Small intestine (tissue), 7 donors: Measurements from ENCODE around the gene SIRT2. TPM values are rescaled to one million over a fixed set of nuclear protein-coding genes. Genes with fewer than 3 reads are reported as not detected.
A peak's percentile ranks its signal among the peaks of the same experiment; 100 is the strongest.

Source experiments
- DNase-seq, 2 donors: peaks; one replicate each; pipeline versions ENCODE4 v3.0.0 to v3.0.0-alpha.2; 2013
- FAIRE-seq: peaks from 2 replicates; lab custom pipeline; 2012; peaks lifted over from hg19 to GRCh38; lab: Jason Lieb, UNC
- H3K27ac ChIP-seq, 3 donors: one replicate each; pipeline ENCODE4 v1.5.1; 2013; ENCODE audit warnings: low read length in 2 of 3, mild to moderate bottlenecking in 2 of 3, control low read depth in 1 of 3, inconsistent platforms in 1 of 3, low read depth in 1 of 3, moderate library complexity in 1 of 3
- H3K27me3 ChIP-seq, 3 donors: one replicate each; pipeline ENCODE4 v1.6.1; 2013; ENCODE audit warnings: low read length in 3 of 3, inconsistent platforms in 1 of 3; ENCODE audit not compliant: control insufficient read depth in 3 of 3, insufficient read depth in 3 of 3
- H3K36me3 ChIP-seq, 3 donors: one replicate each; pipeline ENCODE4 v1.6.1; 2013; ENCODE audit warnings: low read length in 3 of 3, inconsistent platforms in 1 of 3, low read depth in 1 of 3, mild to moderate bottlenecking in 1 of 3, moderate library complexity in 1 of 3; ENCODE audit not compliant: control insufficient read depth in 3 of 3, insufficient read depth in 2 of 3
- H3K4me1 ChIP-seq, 3 donors: one replicate each; pipeline ENCODE4 v1.6.1; 2013; ENCODE audit warnings: low read length in 2 of 3, inconsistent platforms in 1 of 3, low read depth in 1 of 3, mild to moderate bottlenecking in 1 of 3, moderate library complexity in 1 of 3; ENCODE audit not compliant: control insufficient read depth in 3 of 3, insufficient read depth in 2 of 3
- H3K4me3 ChIP-seq, 3 donors: one replicate each; pipeline ENCODE4 v1.5.1; 2013; ENCODE audit warnings: low read length in 3 of 3, control low read depth in 1 of 3, inconsistent platforms in 1 of 3, low read depth in 1 of 3, mild to moderate bottlenecking in 1 of 3, moderate library complexity in 1 of 3
- H3K9me3 ChIP-seq, 2 donors: one replicate each; pipeline ENCODE4 v1.6.1; 2013; ENCODE audit warnings: low read depth in 1 of 2, low read length in 1 of 2; ENCODE audit not compliant: control insufficient read depth in 2 of 2, insufficient read depth in 1 of 2
- WGBS, 3 donors: extraction: QIAGEN DNeasy Blood & Tissue Kit; methylation state at CpG; one replicate each; pipeline ENCODE4 v1.1.7; 2013; 5-methylcytosine and 5-hydroxymethylcytosine counted together
- polyA plus RNA-seq, 4 donors: library from polyadenylated mRNA; stranded (reverse) in 3 of 4; unstranded in 1 of 4; fragments of 200-250 nt in 3 of 4; fragments of 120-200 nt in 1 of 4; gene quantifications; one replicate each; pipeline versions ENCODE4 v1.2.1 to v1.2.3, GENCODE V29; 2013
- donor health status: healthy with polysubstance abuse.
- donor health status: control.
- donor health status: control.
- donor health status: Bipolar disorder and iron deficiency.
- donor health status: healthy.

SIRT2 gene
- polyA plus RNA-seq, 4 donors = 35.4 to 80.3 (median 70.8) TPM

DNA sequence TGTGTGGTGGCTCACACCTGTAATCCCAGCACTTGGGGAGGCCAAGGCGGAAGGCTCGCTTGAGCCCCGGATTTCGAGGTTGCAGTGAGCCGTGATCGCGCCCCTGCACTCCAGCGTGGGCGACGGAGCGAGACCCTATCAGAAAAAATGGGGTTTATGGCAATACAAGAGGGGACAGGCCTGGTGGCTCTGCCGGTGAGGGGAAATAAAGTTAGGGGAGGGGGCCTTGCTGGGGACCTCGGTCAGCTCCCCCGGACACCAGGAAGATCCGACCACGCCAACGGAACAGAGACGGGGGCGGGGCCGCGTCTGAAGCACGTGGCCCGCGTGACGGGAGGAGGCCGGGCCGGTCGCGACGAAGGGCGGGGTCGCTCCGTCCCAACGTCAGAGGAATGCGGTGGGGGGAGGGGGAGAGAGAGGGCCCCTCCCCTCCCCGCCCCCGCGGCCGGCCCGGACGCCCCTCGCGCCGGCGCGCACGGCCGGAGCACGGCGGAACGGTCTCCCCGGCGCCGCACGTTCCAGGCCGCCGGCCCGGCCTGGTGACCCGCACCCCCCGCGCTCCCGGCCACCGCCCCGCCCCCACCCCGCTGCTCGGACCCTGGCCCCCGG, 47.7 kb downstream of the SIRT2 start:
- no peaks in the 10 kb centered on the region for H3K27me3 ChIP-seq
- DNase-seq = peak; percentile 92 to 97
- H3K27ac ChIP-seq = peak overlapping the region; percentile 95 to 96 (median 96)
- WGBS, 3 donors = 1% methylated on average over 38 to 61 of the region's 67 CpGs
- FAIRE-seq = no peak
- peaks cover 3 to 18% (median 7%) of the 10 kb centered on the region in 3 donors for H3K36me3 ChIP-seq
- peaks cover 0 to 3% of the 10 kb centered on the region in 2 donors for H3K9me3 ChIP-seq
- peak overlapping the region; percentile 82 to 92 (median 89) for H3K4me3 ChIP-seq
- H3K4me1 ChIP-seq = peaks cover 2 to 22% (median 3%) of the 10 kb centered on the region in 3 donors

DNA sequence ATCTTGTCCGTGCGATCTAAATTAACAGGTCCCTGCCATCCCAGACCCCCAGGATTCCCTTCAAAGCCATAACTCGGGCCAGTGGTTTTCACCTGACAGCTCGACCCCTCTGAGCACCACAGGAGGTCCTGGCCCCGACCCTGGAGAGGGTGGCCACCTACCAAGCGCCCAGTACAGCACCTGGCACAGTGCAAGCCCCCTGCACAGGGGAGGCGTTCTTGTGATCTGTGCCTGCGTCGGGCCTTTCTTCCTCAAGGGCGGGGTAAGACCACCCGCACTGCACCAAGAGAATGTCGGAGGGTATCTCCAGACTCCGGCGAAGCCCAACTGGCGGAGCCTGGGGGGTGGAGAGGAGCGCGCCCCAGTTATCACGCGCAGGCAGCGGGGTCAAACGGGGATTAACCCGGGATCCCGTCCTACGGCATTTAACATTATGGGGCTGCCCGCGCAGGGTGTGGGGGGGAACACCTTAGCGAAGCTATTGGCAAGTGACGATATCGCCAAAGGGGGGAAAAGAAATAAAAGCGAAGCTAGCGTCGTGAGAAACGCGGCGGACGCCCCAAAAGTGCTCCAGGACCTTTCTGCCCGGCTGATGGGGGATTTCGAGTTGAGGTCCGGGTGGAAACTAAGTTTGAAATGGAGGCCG, 48.3 kb downstream of the SIRT2 start:
- no peaks in the 10 kb centered on the region for H3K9me3 ChIP-seq
- H3K4me3 ChIP-seq = peak overlapping the region; percentile 30 to 82 (median 61)
- peak in 1 of 2 donors; percentile 66 for DNase-seq
- 1% methylated on average over 39 to 40 of the region's 40 CpGs for WGBS, 3 donors
- peaks cover 2 to 21% (median 3%) of the 10 kb centered on the region in 3 donors for H3K4me1 ChIP-seq
- no peak for FAIRE-seq
- H3K36me3 ChIP-seq = peaks cover 3 to 24% (median 10%) of the 10 kb centered on the region in 3 donors
- H3K27ac ChIP-seq = peak overlapping the region; percentile 95 to 96 (median 96)
- no peaks in the 10 kb centered on the region for H3K27me3 ChIP-seq

DNA sequence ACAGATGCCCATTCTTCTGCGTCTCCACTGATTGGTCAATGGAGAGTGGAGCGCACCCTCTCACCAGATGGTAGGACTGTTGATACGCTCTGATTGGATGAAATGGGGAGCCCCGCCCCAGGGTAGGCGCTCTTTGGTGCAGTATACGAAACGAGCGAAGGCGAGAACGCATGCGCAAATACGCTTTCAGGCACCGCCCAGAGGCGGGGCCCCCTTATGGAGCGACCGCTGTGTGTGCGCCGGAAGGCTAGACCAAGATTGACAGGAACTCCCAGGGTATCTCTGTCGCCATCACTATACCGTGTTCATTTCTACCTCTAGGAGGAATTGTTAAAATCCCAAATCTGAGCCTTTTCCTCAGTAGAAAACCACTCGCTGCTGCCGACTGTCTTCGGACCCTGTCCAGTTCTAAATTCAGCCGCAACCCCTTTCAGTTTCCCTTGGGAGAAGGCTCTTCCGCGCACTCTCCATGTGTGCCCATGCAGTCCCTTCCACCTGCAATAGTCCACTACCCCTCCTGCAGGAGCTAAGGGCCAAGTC, 48.9 kb downstream of the SIRT2 start:
- peaks cover 5 to 30% (median 13%) of the 10 kb centered on the region in 3 donors for H3K36me3 ChIP-seq
- H3K27me3 ChIP-seq = no peaks in the 10 kb centered on the region
- H3K9me3 ChIP-seq = no peaks in the 10 kb centered on the region
- 0% methylated on average over 26 of the region's 26 CpGs for WGBS, 3 donors
- H3K4me3 ChIP-seq = peak overlapping the region; percentile 30 to 82 (median 61)
- FAIRE-seq (no peak), DNase-seq (peak in 1 of 2 donors; percentile 100)
- peak overlapping the region; percentile 95 to 96 (median 96) for H3K27ac ChIP-seq
- H3K4me1 ChIP-seq = peaks cover 2 to 21% (median 3%) of the 10 kb centered on the region in 3 donors

DNA sequence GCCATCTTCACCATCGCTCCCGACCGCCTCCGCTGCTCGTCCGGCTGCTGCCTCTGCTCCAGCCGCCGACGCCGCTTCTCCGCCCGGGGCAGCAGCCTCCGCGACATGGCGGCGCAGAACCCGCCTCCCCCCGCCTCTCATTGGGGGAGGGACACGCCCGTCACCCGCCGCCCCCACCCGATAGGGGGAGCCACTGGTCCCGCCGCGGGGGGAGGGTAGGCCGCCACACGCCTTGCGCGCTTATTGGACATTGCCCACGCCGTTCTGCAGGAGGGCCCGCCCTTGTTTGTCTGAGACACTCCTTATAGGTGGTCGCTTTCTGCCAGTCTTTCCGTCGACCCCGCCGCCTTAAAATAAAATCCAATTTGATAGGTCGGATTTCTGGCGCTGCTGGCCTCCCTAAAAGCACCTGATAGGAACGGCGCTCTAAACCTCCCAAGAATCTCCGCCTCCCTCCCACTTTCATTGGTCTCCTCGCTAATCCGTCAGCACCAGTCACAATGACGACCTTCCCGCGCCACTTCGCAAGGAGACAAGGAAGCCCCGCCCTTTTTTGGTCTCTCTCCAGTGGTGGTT, 49.5 kb downstream of the SIRT2 start, which contains the start of gene HNRNPL:
HNRNPL (minus strand) TSS at position 127 of the 576 bp plus-strand sequence; CDS start at position 107, 20 bp downstream.
- FAIRE-seq (peak; percentile 98), DNase-seq (peak; percentile 100)
- WGBS, 3 donors = 0 to 1% (median 0%) methylated on average over 32 to 50 of the region's 50 CpGs
- H3K4me1 ChIP-seq = peaks cover 2 to 21% (median 3%) of the 10 kb centered on the region in 3 donors
- no peaks in the 10 kb centered on the region for H3K9me3 ChIP-seq
- H3K4me3 ChIP-seq = peak within 1 kb of the TSS; percentile 61 to 98 (median 89)
- H3K36me3 ChIP-seq = peaks cover 8 to 36% (median 17%) of the 10 kb centered on the region in 3 donors
- peak within 1 kb of the TSS; percentile 96 to 99 (median 98) for H3K27ac ChIP-seq
- H3K27me3 ChIP-seq = no peaks in the 10 kb centered on the region

DNA sequence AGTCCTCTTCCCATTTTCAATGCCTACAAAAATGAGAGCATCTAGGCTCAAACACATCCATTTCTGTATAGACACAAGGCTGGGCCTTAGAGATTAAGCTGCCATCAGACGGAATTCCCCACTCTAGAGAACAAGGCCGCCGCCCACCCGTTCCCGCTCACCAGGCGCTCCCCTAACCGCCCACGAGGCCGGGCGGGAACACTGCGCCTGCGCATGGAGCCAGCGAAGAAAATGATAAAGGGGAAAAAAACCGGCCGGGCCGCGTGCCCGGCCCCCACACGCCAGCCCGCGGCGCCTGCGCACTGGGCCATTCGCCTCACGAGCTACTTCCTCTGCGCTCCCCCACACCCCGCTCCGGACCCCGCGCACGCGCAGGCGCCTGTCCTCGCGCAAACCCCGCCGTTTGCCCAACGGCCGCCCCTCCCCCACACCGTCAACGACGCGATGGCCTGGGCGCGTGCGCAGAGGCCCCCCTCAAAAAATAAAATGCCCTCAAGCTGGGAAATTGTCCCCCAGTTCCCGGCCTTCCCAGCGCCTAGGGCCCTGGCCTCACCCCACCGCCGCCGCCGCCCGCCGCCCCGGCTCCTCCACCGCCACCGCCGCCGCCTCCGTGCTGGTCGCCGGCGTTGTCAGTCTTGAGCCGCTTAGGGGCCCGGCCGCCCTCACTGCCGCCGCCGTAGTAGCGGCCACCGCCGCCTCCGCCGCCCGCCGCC, 50.1 kb downstream of the SIRT2 start:
- 0 to 1% (median 1%) methylated on average over 35 to 76 of the region's 76 CpGs for WGBS, 3 donors
- no peak for FAIRE-seq
- H3K4me1 ChIP-seq = peaks cover 2 to 21% (median 3%) of the 10 kb centered on the region in 3 donors

DNA sequence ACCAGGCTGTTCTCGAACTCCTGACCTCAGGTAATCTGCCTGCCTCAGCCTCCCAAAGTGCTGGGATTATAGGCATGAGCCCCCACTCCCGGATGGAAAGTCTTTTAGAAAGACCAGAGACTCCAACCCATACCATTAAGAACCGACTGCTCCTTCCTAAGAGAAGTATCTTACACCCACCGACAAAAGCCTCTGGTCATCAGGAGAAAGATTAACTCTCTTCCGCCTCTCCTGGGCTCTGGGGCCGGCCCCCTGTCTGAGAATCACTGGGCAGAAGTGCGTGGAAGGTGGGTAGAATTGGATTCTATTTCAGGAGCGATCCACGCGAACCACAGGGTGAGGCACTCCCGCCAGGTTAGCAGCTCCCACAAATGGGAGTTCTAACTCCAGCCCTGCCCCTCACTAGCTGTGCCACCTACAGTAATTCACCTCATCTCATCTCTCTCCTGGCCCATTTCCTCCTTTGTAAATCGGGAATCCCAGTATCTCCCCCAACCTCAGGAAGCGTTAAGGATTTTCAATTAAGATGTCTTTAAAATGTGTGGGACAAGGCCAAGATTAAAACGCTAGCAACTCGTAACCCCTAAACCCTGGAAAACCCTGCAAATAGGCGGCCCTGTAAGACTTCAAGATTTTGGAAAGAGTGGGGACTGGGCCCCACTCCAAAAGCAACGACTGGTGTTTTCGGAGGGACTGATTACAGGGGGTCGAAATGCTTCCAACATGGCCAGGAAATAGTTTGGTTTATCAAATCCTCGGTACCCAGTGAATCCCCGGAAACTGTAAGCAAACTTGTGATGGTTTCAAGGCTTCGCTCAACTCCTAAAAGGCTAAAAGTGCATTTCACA, 50.9 kb downstream of the SIRT2 start:
- FAIRE-seq (no peak), DNase-seq (peak in 1 of 2 donors; percentile 29)
- Histone ChIP-seq H3K4me3 (peak overlapping the region; percentile 47 to 98 (median 89)), H3K27ac (peak overlapping the region; percentile 0 to 99 (median 83)), H3K36me3 (peaks cover 18 to 50% (median 24%) of the 10 kb centered on the region in 3 donors), H3K4me1 (peaks cover 2 to 21% (median 3%) of the 10 kb centered on the region in 3 donors), H3K9me3 (no peaks in the 10 kb centered on the region), H3K27me3 (no peaks in the 10 kb centered on the region)
- 6 to 13% (median 8%) methylated on average over 22 of the region's 22 CpGs for WGBS, 3 donors

More for the DNA sequence above, 50.1 kb downstream of the SIRT2 start:
- DNase-seq = peak; percentile 93 to 98
- Histone ChIP-seq H3K9me3 (no peaks in the 10 kb centered on the region), H3K4me3 (peak overlapping the region; percentile 47 to 98 (median 89)), H3K27ac (peak overlapping the region; percentile 83 to 99 (median 98)), H3K27me3 (no peaks in the 10 kb centered on the region), H3K36me3 (peaks cover 14 to 42% (median 20%) of the 10 kb centered on the region in 3 donors)

DNA sequence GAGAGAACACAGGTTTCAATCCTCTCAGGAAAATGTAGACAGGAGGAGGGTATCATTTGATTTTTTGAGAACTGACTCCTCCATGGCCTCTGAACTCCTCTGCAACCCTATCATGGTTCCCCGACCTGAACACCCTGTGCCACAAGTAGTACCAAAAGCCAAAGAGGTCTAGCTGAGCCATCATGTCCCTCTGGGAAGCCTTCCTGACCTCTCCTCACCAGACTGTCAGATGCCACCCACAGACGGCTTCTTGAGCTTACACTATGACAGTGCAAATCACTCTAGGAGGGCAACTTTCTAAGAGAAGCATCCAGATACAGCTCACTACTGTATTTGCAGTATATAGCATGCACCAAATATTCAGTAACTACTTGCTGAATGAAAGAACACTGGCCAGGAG, 53.3 kb downstream of the SIRT2 start:
- no peak for DNase-seq
- Histone ChIP-seq H3K36me3 (peaks cover 33 to 73% (median 34%) of the 10 kb centered on the region in 3 donors), H3K9me3 (no peaks in the 10 kb centered on the region), H3K27me3 (no peaks in the 10 kb centered on the region), H3K4me3 (no peak overlapping the region), H3K27ac (no peak overlapping the region), H3K4me1 (peaks cover 0 to 13% (median 2%) of the 10 kb centered on the region in 3 donors)
- 58 to 66% (median 59%) methylated on average over 2 of the region's 2 CpGs for WGBS, 3 donors
- no peak for FAIRE-seq
